Measurements from ENCODE around the gene AJUBA. TPM values are rescaled to one million over a fixed set of nuclear protein-coding genes. Genes with fewer than 3 reads are reported as not detected.

The AJUBA gene
- total RNA-seq, 1 experiment from 2014 or later, result 47.3 TPM

DNA sequence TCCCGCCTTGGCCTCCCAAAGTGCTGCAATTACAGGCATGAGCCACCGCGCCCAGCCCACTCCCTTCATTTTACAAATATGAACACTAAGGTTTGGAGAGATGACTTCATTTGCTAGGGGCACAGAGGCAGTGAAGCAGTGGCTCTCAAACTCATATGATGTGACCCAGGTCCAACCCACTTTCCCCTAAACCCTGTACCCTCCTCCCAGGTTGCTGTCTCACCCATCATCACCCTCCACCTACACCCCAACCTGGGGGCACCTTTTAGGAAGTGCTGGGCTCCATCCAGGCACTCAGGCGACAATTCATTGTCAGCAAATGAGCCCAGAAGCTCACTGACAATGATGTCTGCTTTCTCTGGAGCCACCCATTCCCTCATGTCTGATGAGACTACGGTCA, 58.6 kb downstream of the AJUBA start:
- Histone ChIP-seq H3K9me3 (replicated peaks) (no peaks in the 10 kb centered on the region), H3K27me3 (no peaks in the 10 kb centered on the region), H3K4me1 (no peaks in the 10 kb centered on the region; the same call in 1 of the 2 replicates), H3K4me3 (no peak overlapping the region), H3K27ac (no peak overlapping the region), H3K36me3 (peaks cover 35% of the 10 kb centered on the region)
- no peak for DNase-seq

DNA sequence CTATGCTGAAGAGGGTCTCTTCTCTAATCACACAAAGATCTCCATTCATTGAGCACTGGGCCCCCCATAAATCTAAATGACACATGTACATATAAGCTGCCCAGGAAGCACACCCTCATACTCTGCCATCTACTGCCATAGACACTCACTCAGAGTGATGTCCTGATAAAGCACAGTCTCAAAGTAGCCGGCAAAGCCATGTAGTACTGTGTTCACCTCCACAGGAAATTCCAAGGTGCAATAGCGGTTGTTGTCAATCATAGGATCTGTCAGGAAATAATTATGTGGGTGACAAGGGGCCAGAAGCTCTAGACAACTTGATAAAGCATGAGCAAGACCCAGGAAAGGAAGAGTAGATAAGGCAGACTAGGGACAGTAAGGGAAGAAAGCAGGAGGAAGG, 60.1 kb downstream of the AJUBA start:
- peaks cover 37% of the 10 kb centered on the region for H3K36me3 ChIP-seq

More for the DNA sequence above, 60.1 kb downstream of the AJUBA start:
- no peaks in the 10 kb centered on the region for H3K27me3 ChIP-seq
- H3K4me3 ChIP-seq, result no peak overlapping the region
- no peaks in the 10 kb centered on the region for H3K9me3 ChIP-seq (replicated peaks)
- H3K27ac ChIP-seq, result no peak overlapping the region
- DNase-seq, result no peak
- peaks cover 4% of the 10 kb centered on the region; the same call in 1 of the 2 replicates for H3K4me1 ChIP-seq

Other genes with a start within 250 kb of the AJUBA start
- gene OXA1L, start 215.9 kb downstream of the AJUBA start, total RNA-seq (2014; rRNA removed; shearing (Covaris generic)), result 134 and 145 TPM in 2 replicates
- 46.2 and 47.8 TPM in 2 replicates for gene SLC7A7, start 167.1 kb downstream of the AJUBA start, total RNA-seq (2014; rRNA removed; shearing (Covaris generic))
- 65.1 and 95.5 TPM in 2 replicates for gene MRPL52, start 152.7 kb downstream of the AJUBA start, total RNA-seq (2014; rRNA removed; shearing (Covaris generic))
- gene MMP14, start 146.0 kb downstream of the AJUBA start, total RNA-seq (2014; rRNA removed; shearing (Covaris generic)), result 96.7 and 98.7 TPM in 2 replicates
- 12.2 and 12.5 TPM in 2 replicates for gene LRP10, start 110.8 kb downstream of the AJUBA start, total RNA-seq (2014; rRNA removed; shearing (Covaris generic))
- gene REM2, start 99.3 kb downstream of the AJUBA start, total RNA-seq (2014; rRNA removed; shearing (Covaris generic)), result not detected in 2 replicates
- gene RBM23, start 63.4 kb downstream of the AJUBA start, total RNA-seq (2014; rRNA removed; shearing (Covaris generic)), result 83.8 and 92.9 TPM in 2 replicates
- 104 and 113 TPM in 2 replicates for gene PRMT5, start 53.2 kb downstream of the AJUBA start, total RNA-seq (2014; rRNA removed; shearing (Covaris generic))
- gene HAUS4, start 25.5 kb downstream of the AJUBA start, total RNA-seq (2014; rRNA removed; shearing (Covaris generic)), result 42.9 and 44.5 TPM in 2 replicates
- gene C14orf93, start 27.6 kb upstream of the AJUBA start, total RNA-seq (2014; rRNA removed; shearing (Covaris generic)), result 11.9 and 13.5 TPM in 2 replicates
- gene PSMB5, start 52.3 kb upstream of the AJUBA start, total RNA-seq (2014; rRNA removed; shearing (Covaris generic)), result 224 and 242 TPM in 2 replicates
- gene PSMB11, start 59.7 kb upstream of the AJUBA start, total RNA-seq (2014; rRNA removed; shearing (Covaris generic)), result not detected in 2 replicates
- gene CDH24, start 75.0 kb upstream of the AJUBA start, total RNA-seq (2014; rRNA removed; shearing (Covaris generic)), result 8.3 and 9.6 TPM in 2 replicates
- 143 and 164 TPM in 2 replicates for gene ACIN1, start 112.6 kb upstream of the AJUBA start, total RNA-seq (2014; rRNA removed; shearing (Covaris generic))
- 43.6 and 46.0 TPM in 2 replicates for gene C14orf119, start 113.0 kb upstream of the AJUBA start, total RNA-seq (2014; rRNA removed; shearing (Covaris generic))
- gene CIROP, start 122.4 kb upstream of the AJUBA start, total RNA-seq (2014; rRNA removed; shearing (Covaris generic)), result not detected in 2 replicates
- gene CEBPE, start 136.7 kb upstream of the AJUBA start, total RNA-seq (2014; rRNA removed; shearing (Covaris generic)), result not detected in 2 replicates
- gene SLC7A8, start 201.1 kb upstream of the AJUBA start, total RNA-seq (2014; rRNA removed; shearing (Covaris generic)), result 0.04 TPM in 1 of 2 replicates, not detected in the other